Glomerular visceral epithelial cell (primary cell): ENCODE data around the gene TXNIP.

ENCODE experiments used
- DNase-seq: peaks from one replicate; pipeline ENCODE4 v3.0.0-alpha.2; 2016; ENCODE audit errors: extremely low spot score

Gene TXNIP

GRCh38 chr1:145985502-145986439 lies 10.6 kb downstream of the TXNIP start:
- DNase-seq: no peak

GRCh38 chr1:145985129-145985501 lies 11.3 kb downstream of the TXNIP start:
- DNase-seq: no peak

GRCh38 chr1:145983960-145984830 lies 12.2 kb downstream of the TXNIP start:
- DNase-seq: no peak

GRCh38 chr1:145983206-145983675 lies 13.1 kb downstream of the TXNIP start:
- DNase-seq: no peak

GRCh38 chr1:145982010-145982723 lies 14.2 kb downstream of the TXNIP start:
- DNase-seq: no peak

- no peak for DNase-seq
These were observed 15.9 kb downstream of the TXNIP start for GRCh38 chr1:145980457-145980994.

- DNase-seq: no peak
These were observed 16.5 kb downstream of the TXNIP start for GRCh38 chr1:145979746-145980456.

- DNase-seq: peak; percentile 99
These were observed 17.3 kb downstream of the TXNIP start for GRCh38 chr1:145978854-145979745.

GRCh38 chr1:145978471-145978853 lies 17.9 kb downstream of the TXNIP start:
- no peak for DNase-seq

GRCh38 chr1:145977486-145978470 lies 18.6 kb downstream of the TXNIP start:
- peak; percentile 82 for DNase-seq

- no peak for DNase-seq
These were observed 19.4 kb downstream of the TXNIP start for GRCh38 chr1:145977016-145977415.

GRCh38 chr1:145975216-145975615 lies 21.2 kb downstream of the TXNIP start:
- no peak for DNase-seq

GRCh38 chr1:145974721-145975120 lies 21.7 kb downstream of the TXNIP start:
- no peak for DNase-seq

GRCh38 chr1:145972580-145972979 lies 23.8 kb downstream of the TXNIP start:
- no peak for DNase-seq

- no peak for DNase-seq
These were observed 29.1 kb downstream of the TXNIP start for GRCh38 chr1:145967288-145967687.

GRCh38 chr1:145965119-145965744 lies 31.1 kb downstream of the TXNIP start:
- no peak for DNase-seq

- DNase-seq: peak; percentile 97
These were observed 31.9 kb downstream of the TXNIP start, which contains the start of the genes ANKRD34A and POLR3GL for GRCh38 chr1:145964328-145965118. TSS of gene ANKRD34A (minus strand) at chr1:145964575. CDS start at chr1:145961759, 2,816 bp downstream. TSS of gene POLR3GL (plus strand) at chr1:145964690. CDS start at chr1:145974866, 10,176 bp downstream.
